Measurements from ENCODE around the gene RILP.

RILP gene

GRCh38 chr17:1647802-1648171 lies 1.9 kb downstream of the RILP start:
- no peak for DNase-seq (ENCODE audit: low spot score)

- no peak for DNase-seq (ENCODE audit: low spot score)
Measured at GRCh38 chr17:1646199-1646875, 3.3 kb downstream of the RILP start.

GRCh38 chr17:1645207-1646171 lies 4.2 kb downstream of the RILP start, which contains the start of gene SCARF1:
TSS of gene SCARF1 (minus strand) at chr17:1645732. CDS start at chr17:1645697, 35 bp downstream.
- no peak for DNase-seq (ENCODE audit: low spot score)

- DNase-seq (ENCODE audit: low spot score) = peak; percentile 88
Measured at GRCh38 chr17:1644493-1645206, 5.0 kb downstream of the RILP start.

- DNase-seq (ENCODE audit: low spot score) = peak; percentile 53
Measured at GRCh38 chr17:1643999-1644492, 5.6 kb downstream of the RILP start.

GRCh38 chr17:1643293-1643998 lies 6.2 kb downstream of the RILP start:
- DNase-seq (ENCODE audit: low spot score) = peak; percentile 66

- DNase-seq (ENCODE audit: low spot score) = no peak
Measured at GRCh38 chr17:1641065-1641403, 8.6 kb downstream of the RILP start.

- no peak for DNase-seq (ENCODE audit: low spot score)
Measured at GRCh38 chr17:1640329-1641064, 9.2 kb downstream of the RILP start.

GRCh38 chr17:1639549-1640180 lies 10.0 kb downstream of the RILP start:
- DNase-seq (ENCODE audit: low spot score) = peak; percentile 64

GRCh38 chr17:1638624-1639300 lies 10.9 kb downstream of the RILP start:
- DNase-seq (ENCODE audit: low spot score) = no peak

GRCh38 chr17:1638171-1638590 lies 11.5 kb downstream of the RILP start:
- no peak for DNase-seq (ENCODE audit: low spot score)

GRCh38 chr17:1636732-1637285 lies 12.9 kb downstream of the RILP start:
- no peak for DNase-seq (ENCODE audit: low spot score)

GRCh38 chr17:1635675-1636465 lies 13.8 kb downstream of the RILP start:
- DNase-seq (ENCODE audit: low spot score) = no peak

GRCh38 chr17:1634841-1635650 lies 14.6 kb downstream of the RILP start:
- DNase-seq (ENCODE audit: low spot score) = no peak

- DNase-seq (ENCODE audit: low spot score) = no peak
Measured at GRCh38 chr17:1630662-1631061, 19.0 kb downstream of the RILP start.

GRCh38 chr17:1629504-1630310 lies 20.0 kb downstream of the RILP start:
- DNase-seq (ENCODE audit: low spot score) = peak; percentile 59

Data from kidney tubule cell (primary cell).